GM12864 (cell line): Measurements from ENCODE around the gene CENPF.

Experiments
- DNase-seq: peaks from one replicate; pipeline ENCODE4 v3.0.0-alpha.2; 2011; ENCODE audit warnings: low read depth
- H3K4me3 ChIP-seq: 2 replicates; pipeline ENCODE4 v1.5.1; 2011; ENCODE audit warnings: mild to moderate bottlenecking, low read depth, low read length, control low read depth
- TF ChIP-seq, protein P1 (sequence below): IDR thresholded peaks from 2 replicates; pipeline ENCODE4 v1.5.1; 2011; ENCODE audit warnings: low read depth, mild to moderate bottlenecking, moderate library complexity, low read length, control low read depth, inconsistent platforms; ENCODE audit errors: missing control alignments

CENPF gene

DNA sequence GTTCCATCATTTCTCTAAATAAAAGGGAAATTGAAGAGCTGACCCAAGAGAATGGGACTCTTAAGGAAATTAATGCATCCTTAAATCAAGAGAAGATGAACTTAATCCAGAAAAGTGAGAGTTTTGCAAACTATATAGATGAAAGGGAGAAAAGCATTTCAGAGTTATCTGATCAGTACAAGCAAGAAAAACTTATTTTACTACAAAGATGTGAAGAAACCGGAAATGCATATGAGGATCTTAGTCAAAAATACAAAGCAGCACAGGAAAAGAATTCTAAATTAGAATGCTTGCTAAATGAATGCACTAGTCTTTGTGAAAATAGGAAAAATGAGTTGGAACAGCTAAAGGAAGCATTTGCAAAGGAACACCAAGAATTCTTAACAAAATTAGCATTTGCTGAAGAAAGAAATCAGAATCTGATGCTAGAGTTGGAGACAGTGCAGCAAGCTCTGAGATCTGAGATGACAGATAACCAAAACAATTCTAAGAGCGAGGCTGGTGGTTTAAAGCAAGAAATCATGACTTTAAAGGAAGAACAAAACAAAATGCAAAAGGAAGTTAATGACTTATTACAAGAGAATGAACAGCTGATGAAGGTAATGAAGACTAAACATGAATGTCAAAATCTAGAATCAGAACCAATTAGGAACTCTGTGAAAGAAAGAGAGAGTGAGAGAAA, 38.4 kb downstream of the CENPF start:
- DNase-seq, result no peak
- H3K4me3 ChIP-seq, result no peak overlapping the region
- TF ChIP-seq, protein P1, sequence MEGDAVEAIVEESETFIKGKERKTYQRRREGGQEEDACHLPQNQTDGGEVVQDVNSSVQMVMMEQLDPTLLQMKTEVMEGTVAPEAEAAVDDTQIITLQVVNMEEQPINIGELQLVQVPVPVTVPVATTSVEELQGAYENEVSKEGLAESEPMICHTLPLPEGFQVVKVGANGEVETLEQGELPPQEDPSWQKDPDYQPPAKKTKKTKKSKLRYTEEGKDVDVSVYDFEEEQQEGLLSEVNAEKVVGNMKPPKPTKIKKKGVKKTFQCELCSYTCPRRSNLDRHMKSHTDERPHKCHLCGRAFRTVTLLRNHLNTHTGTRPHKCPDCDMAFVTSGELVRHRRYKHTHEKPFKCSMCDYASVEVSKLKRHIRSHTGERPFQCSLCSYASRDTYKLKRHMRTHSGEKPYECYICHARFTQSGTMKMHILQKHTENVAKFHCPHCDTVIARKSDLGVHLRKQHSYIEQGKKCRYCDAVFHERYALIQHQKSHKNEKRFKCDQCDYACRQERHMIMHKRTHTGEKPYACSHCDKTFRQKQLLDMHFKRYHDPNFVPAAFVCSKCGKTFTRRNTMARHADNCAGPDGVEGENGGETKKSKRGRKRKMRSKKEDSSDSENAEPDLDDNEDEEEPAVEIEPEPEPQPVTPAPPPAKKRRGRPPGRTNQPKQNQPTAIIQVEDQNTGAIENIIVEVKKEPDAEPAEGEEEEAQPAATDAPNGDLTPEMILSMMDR, result no peak

DNA sequence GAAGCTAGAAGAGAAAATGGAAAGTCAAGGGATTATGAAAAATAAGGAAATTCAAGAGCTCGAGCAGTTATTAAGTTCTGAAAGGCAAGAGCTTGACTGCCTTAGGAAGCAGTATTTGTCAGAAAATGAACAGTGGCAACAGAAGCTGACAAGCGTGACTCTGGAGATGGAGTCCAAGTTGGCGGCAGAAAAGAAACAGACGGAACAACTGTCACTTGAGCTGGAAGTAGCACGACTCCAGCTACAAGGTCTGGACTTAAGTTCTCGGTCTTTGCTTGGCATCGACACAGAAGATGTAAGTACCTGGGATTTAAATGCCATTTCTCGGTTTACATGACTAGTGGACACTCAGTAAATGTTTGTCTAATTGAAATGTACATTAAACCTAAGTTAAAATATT, 40.0 kb downstream of the CENPF start:
- H3K4me3 ChIP-seq, result no peak overlapping the region
- TF ChIP-seq, protein P1, result no peak
- no peak for DNase-seq

DNA sequence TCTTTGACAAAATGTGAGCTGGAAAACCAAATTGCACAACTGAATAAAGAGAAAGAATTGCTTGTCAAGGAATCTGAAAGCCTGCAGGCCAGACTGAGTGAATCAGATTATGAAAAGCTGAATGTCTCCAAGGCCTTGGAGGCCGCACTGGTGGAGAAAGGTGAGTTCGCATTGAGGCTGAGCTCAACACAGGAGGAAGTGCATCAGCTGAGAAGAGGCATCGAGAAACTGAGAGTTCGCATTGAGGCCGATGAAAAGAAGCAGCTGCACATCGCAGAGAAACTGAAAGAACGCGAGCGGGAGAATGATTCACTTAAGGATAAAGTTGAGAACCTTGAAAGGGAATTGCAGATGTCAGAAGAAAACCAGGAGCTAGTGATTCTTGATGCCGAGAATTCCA, 42.7 kb downstream of the CENPF start:
- no peak overlapping the region for H3K4me3 ChIP-seq
- no peak for DNase-seq
- TF ChIP-seq, protein P1, result no peak

DNA sequence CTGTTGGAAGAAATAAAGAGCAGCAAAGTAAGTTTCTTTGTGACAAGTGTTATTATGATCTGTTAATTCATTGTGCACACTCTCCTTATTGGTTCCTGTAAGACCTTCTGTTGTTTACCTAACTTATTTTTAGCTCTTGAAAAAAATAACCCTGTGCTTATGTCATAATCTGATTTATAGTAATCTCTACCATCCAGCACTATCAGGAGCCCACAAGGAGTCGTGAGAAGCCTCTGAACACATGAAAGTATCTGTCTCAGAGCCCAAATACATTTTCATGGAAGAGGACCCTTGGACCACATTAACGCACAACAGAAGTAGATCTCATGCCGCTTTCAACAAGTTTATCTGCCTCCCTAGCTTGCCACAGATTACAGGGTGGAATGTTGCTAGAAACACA, 45.8 kb downstream of the CENPF start:
- H3K4me3 ChIP-seq, result no peak overlapping the region
- TF ChIP-seq, protein P1, result no peak
- DNase-seq, result no peak

DNA sequence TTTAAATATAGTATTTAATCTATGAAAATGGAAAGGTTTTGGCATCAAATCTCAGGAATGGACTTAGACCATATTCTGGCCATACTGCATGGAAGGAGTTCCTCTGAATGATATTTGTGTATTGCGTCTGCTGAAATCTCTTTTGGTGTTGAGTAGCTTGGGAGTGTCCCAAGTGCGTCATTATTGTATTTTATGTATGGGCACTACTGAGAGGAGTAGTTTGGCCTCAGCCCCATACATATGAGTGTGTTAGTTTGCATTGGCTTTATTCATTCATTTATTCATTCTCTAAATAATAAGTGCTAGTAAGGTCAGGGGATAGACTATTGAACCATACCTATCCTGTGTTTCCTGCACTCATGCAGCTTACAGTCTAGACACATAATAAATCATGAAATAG, 46.6 kb downstream of the CENPF start:
- no peak overlapping the region for H3K4me3 ChIP-seq
- TF ChIP-seq, protein P1, result no peak
- no peak for DNase-seq

DNA sequence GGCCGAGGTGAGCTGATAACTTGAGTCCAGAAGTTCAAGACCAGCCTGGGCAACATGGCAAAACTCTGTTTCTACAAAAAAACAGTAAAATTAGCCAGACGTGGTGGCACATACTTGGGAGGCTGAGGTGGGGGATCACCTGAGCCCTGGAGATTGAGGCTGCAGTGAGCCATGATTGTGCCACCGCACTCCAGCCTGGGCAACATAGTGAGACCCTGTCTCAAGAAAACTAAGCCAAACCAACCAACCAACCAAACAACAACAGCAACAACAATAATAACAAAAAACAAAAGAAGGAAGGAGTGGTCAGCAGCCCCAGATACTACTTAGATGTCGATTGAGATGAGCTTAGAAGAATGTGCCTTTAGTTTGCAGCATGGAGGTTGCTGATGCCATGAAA, 47.7 kb downstream of the CENPF start:
- no peak overlapping the region for H3K4me3 ChIP-seq
- TF ChIP-seq, protein P1, result no peak
- DNase-seq, result no peak

DNA sequence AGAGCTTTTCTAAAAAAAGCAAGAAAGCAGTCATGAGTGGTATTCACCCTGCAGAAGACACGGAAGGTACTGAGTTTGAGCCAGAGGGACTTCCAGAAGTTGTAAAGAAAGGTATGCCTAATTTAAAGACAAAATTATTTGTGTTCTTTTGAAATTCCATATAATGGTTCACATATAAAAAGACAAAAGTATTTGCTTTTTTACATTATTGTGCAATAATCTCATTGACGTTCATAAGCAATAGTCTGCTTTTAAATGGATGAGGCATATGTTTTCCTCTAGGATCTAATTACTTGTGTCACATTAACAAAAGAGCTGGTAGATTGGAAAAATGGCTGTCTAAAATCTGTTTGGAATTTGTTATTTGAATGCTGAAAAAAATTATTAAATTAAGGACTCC, 54.3 kb downstream of the CENPF start:
- TF ChIP-seq, protein P1, result no peak
- H3K4me3 ChIP-seq, result no peak overlapping the region
- no peak for DNase-seq
